NCI-H2107 treated with DMSO at 0.1 percent for 48 hours (cell line): ENCODE measurements around the gene ISM2.
"Not testable (repeated sequence)": the region's sequence is repeated elsewhere in the genome, so short reads cannot be mapped to it uniquely, and the experiment has no call there.

Experiments
- DNase-seq: peaks from one replicate; lab custom pipeline; 2025; ENCODE audit not compliant: unreplicated experiment; lab: John Stamatoyannopoulos, UW

ISM2 gene

GRCh38 chr14:77498120-77498979, at the start of gene ISM2:
Gene ISM2 (minus strand): TSS chr14:77498816. CDS start chr14:77498793, 23 bp downstream.
- no peak for DNase-seq

DNA sequence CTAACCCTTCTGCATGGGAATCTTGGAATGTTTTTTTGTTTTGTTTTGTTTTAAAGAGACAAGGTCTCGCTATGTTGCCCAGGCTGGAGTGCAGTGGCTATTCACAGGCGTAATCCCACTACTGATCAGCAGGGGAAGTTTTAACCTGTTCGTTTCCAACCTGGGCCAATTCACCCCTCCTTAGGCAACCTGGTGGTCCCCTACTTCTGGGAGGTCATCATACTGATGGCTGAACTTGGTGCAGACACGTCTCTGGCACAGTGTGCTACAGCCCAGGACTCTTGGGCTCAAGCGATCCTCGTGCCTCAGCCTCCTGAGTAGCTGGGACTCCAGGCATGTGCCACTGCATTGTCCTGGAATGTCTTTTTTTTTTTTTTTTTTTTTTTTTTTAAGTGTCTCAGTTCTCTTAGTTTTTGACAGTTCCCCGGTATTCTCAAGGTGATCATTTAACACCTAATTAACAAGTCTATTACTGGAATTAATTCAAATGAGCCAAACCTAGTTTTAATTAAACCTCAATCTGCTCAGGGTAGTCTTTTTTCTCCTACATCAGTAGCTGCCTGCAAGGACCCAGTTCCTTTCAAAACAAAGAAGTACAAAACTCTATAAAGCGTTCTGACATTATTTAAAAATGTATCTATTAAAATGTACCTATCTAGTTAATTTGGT, 49.0 kb upstream of the ISM2 start:
- DNase-seq: no peak

GRCh38 chr14:77545171-77545570, 46.6 kb upstream of the ISM2 start:
- DNase-seq: not testable (repeated sequence)

GRCh38 chr14:77544571-77544970, 46.0 kb upstream of the ISM2 start:
- no peak for DNase-seq

DNA sequence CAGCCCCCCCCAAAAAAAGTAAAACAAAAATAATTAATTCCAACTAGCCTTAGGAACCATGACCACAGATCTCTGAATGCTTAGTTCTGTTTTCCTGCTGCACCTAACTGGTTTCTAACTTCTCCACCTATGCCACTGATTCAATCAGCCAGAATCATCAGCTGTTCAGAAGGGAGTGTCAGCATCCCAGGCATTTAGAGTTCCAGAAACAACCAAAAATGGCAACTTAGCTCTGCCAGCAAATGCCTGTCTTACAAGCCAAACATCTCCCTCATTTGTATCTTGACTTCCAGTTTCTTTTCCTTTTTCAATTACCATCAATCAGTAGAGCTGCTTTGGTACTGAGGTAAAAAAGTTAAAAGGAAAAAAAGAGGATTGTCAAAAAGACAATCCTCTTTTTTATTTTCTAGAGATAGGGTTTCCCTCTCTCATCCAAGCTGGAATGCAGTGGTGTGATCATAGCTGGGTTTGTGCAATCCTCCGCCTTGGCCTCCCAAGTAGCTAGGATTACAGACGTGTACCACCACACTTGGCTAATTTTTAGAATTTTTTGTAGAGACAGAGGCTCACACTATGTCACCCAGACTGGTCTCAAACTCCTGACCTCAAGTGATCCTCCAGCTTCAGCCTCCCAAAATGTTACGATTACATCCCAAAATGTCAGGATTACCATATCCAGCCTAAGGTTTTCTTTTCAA, 45.2 kb upstream of the ISM2 start:
- DNase-seq: no peak

DNA sequence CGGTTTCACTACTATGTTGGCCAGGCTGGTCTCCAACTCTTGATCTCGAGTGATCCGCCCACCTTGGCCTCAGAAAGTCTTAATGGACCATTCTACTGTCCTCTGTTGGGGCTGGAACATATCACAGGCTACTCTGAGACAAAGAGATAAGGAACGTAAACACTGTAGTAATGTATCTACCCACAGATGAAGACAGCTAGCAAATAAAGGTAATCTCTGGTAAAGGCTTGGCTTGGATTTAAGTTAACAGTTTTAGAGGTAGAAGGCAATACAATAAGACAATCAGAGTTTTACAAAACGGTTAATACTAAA, 44.6 kb upstream of the ISM2 start:
- DNase-seq: no peak

DNA sequence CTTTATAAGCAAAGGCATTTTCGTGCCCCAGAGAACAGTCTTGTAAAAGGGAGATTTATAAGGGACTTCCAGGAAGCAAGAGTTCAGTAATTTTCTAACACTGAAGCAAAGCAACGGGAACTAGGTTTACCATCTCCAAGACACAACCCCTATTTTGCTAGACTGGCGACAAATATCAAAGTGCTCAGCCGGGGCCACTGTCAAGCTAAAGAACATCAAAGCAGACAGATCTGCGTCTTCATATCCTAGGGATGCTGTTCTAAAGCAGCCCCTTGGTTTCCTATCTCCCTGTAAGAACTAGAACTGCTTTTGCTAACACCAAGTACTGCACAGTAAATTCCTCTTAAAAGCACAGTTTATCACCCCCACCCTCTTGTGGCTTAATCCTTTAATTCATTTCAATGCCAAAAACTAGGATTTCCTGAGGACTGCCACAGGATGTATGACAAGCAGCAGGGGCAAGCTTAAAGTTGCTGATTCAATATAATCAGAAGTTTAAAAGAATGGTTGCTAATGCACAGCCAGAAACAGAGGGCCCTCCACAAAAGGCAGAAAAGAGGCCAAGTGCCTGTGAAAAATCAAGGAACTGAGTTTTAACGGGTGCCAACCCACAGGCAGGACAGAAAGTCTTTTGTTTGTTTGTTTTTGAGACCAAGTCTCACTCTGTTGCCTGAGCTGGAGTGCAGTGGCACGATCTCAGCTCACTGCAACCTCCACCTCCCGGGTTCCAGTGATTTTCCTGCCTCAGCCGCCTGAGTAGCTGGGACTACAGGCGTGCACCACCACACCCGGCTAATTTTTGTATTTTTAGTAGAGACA, 44.0 kb upstream of the ISM2 start:
- DNase-seq: no peak

- DNase-seq: no peak
Observed at GRCh38 chr14:77541905-77542304, 43.3 kb upstream of the ISM2 start.

DNA sequence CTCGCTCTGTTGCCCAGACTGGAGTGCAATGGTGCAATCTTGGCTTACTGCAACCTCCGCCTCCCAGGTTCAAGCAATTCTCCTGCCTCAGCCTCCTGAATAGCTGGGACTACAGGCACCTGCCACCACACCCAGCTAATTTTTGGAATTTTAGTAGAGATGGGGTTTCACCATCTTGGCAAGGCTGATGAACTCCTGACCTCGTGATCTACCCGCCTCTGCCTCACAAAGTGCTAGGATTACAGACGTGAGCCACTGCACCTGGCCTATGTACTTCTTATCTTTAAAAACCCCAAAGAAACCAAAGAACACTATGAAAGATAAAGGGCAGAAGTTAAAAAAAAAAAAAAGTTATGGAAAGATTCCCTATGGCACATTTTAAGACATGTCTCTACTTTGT, 38.3 kb upstream of the ISM2 start:
- not testable (repeated sequence) for DNase-seq

DNA sequence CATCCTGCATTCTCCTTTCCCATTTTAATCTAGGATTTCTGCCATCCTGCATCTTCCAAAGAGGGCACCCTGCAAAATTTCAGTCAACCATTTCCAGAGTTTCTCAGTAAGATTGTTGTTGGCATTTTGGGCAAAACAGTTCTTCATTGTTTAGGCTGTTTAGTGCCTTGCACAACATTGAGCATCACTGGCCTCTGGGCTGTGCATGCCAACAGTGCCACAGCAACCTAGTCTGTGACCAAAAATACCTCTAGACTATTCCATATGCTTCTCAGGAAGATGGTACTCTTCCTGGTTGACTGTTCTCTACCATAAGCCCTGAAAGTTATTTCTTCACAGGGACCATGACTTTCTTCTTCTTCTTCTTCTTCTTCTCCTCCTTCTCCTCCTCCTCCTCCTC, 32.5 kb upstream of the ISM2 start:
- no peak for DNase-seq

DNA sequence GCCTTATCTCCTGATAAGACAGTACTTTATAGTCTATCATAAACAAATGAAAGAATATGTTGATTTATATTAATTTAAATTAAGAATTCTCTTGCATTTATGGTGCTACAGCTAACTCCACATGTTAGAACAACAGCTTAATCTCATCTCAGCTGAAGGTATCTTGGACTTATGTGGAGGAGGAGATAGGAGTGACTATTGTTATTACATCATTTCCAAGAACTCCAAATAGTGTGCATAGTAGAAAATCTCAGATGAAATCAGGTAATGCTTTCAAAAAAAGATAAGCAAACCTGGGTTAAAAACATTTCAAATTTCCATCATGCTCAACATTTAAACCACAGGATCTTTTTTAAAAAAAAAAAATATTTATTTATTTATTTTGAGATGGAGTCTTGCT, 31.3 kb upstream of the ISM2 start:
- no peak for DNase-seq

DNA sequence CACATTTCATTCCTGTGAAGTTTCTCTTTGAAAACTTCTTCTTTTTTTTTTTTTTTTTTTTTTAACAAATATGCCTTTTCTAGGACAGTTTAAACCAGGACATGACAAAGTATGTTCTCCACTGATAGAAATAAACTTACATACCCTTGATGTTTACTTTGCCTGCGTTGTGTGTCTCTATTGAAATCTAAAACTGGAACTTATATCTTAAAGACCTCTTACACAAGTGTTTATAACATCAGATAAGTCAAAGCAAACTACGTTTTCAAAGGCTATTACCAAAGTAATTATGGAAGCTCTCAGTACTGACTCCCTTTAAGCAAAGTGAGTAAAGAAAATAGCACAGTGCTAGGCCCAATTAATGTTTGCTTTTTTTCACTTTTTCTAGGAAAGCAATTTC, 30.6 kb upstream of the ISM2 start:
- DNase-seq: no peak

- not testable (repeated sequence) for DNase-seq
Observed at GRCh38 chr14:77528701-77529100, 30.1 kb upstream of the ISM2 start.

DNA sequence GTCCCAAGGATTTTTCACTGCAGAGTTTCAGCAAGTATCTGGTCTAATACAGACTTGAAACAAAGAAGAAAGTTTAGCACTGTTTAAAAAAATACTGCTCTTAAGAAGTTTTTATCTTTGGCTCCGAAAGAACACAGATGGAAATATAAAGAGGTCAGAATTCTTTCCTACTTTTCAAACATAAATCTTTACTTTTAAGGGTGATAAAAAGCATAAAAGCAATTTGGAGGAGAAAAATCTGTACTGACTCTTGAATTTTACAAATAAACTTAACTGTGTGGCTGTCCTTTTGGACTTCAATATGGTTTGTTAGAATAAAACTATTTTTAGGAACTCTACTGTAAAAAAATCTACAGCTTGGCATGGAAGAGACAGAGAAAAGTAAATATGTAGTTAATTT, 27.6 kb upstream of the ISM2 start:
- no peak for DNase-seq

DNA sequence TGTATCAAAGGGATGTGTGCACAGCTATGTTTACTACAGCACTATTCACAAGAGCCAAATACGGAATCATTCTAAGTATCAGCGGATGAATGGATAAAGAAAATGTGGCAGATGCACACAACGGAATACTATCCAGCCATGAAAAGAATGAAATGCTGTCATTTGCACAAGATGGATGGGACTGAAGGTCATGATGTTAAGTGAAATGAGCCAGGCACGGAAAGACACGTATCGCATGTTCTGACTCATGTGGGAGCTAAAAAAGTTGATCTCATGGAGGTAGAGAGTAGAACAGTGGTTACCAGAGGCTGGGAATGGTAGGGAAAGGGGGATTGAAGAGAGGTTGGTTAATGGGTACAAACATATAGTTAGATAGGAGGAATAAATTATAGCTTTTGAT, 25.9 kb upstream of the ISM2 start:
- no peak for DNase-seq

- no peak for DNase-seq
Observed at GRCh38 chr14:77523109-77523508, 24.5 kb upstream of the ISM2 start.

GRCh38 chr14:77520555-77520954, 21.9 kb upstream of the ISM2 start:
- no peak for DNase-seq

GRCh38 chr14:77516126-77516525, 17.5 kb upstream of the ISM2 start:
- DNase-seq: no peak

DNA sequence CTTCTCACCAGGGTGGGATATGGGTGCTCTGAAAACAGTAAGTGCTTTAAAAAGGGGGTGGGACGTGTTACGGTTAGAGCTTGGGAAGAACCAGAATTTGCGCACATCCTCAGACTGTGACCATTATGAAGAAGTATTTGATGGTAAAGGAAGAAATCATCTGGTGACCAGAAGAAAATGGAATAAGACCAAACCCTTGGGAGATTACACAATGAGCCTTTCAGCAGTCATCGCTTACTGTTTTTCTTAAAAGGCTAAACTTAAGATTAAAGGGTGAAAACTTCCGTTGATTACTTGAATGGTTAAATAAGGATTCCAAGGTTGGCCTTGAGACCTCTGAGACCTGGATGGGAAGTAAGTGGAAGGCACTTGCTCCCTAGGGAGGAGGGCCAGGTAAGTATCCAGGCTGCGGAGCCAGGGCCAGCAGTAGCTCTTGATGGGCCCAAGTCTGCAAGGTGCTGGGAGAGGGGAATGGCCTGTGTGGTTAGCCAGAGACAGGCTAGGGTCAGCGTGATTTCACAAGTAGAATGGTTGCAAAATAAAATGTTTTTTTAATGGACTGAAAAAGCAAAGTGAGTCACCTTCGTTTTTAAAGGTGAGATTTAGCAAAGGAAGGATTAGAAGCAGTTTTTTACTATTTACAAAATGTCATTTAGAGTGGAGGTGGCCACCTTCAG, 13.0 kb upstream of the ISM2 start:
- DNase-seq: no peak

DNA sequence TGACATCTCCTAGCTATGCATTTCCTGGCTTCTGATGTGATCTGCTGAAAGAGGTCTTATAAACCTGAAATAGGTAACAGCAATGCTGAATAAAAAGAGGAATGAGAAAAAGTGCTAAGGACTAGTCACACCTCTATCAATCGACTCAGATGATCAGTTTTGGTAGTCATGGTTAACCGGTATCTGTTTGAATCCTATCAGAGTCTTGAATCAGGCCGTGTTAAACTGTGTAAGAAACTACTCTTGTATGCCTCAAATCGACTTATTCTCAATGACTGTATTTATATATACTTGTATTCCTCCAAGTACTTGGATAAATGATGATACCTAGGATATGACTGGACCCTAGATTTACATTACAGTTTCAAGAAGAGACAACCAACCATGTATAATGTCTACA, 10.8 kb upstream of the ISM2 start:
- no peak for DNase-seq

DNA sequence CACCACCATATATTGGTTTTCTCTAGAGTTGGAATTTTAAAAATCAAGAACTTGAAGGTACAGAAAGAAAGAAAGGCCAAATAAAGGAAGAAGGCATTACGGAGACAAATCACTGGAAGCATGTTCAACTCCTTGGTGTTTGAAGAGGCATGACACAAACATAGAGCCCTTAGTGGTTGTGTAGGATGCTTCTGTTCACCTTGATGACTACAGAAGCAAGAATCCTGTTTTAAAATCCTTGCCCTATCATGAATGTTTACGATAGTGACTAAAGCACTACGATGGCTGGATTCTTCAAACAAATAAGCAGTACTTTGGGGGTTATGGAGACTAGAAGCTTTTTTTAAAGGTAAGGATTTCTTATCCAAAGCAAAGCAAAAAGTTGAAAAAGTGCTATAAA, 10.3 kb upstream of the ISM2 start:
- no peak for DNase-seq
